Right renal cortex interstitium (tissue), 3 donors: ENCODE measurements around the gene THAP9. TPM values are rescaled to one million over a fixed set of nuclear protein-coding genes. Genes with fewer than 3 reads are reported as not detected.
"Not testable (repeated sequence)": the region's sequence is repeated elsewhere in the genome, so short reads cannot be mapped to it uniquely, and the experiment has no call there.

Experiments
- DNase-seq, 3 donors: peaks; one replicate each; pipeline ENCODE4 v3.0.0-alpha.2; 2013; ENCODE audit warnings: low read depth in 3 of 3, low spot score in 2 of 3
- polyA plus RNA-seq, 3 donors: library from polyadenylated mRNA; unstranded; fragments of 120-200 nt; gene quantifications; one replicate each; pipeline ENCODE4 v1.2.1, GENCODE V29; 2013; ENCODE audit not compliant: insufficient read length in 3 of 3

Gene THAP9
- polyA plus RNA-seq, 3 donors, result 9.9 to 12.6 (median 11.2) TPM

GRCh38 chr4:82893942-82894341, 6.6 kb upstream of the THAP9 start:
- no peak for DNase-seq

- DNase-seq, result no peak
These were observed 3.8 kb upstream of the THAP9 start for GRCh38 chr4:82896755-82897154.

- no peak for DNase-seq
These were observed 2.0 kb upstream of the THAP9 start for GRCh38 chr4:82898322-82899243.

GRCh38 chr4:82899374-82900065, 1.0 kb upstream of the THAP9 start:
- no peak for DNase-seq

- DNase-seq, result no peak
These were observed 497 bp upstream of the THAP9 start for GRCh38 chr4:82900066-82900410.

- no peak for DNase-seq
These were observed 716 bp downstream of the THAP9 start for GRCh38 chr4:82901183-82901718.

- no peak for DNase-seq
These were observed 3.2 kb downstream of the THAP9 start for GRCh38 chr4:82903737-82904136.

GRCh38 chr4:82905205-82905604, 4.7 kb downstream of the THAP9 start:
- no peak for DNase-seq

- no peak for DNase-seq
These were observed 5.9 kb downstream of the THAP9 start for GRCh38 chr4:82906469-82906868.

GRCh38 chr4:82909326-82909725, 8.8 kb downstream of the THAP9 start:
- DNase-seq, result no peak

GRCh38 chr4:82913305-82913704, 12.8 kb downstream of the THAP9 start:
- no peak for DNase-seq

- not testable (repeated sequence) for DNase-seq
These were observed 13.4 kb downstream of the THAP9 start for GRCh38 chr4:82913968-82914367.

- no peak for DNase-seq
These were observed 17.6 kb downstream of the THAP9 start for GRCh38 chr4:82918091-82918490.

GRCh38 chr4:82919386-82919785, 18.9 kb downstream of the THAP9 start:
- DNase-seq, result no peak

GRCh38 chr4:82921795-82922194, 21.3 kb downstream of the THAP9 start:
- DNase-seq, result no peak

- DNase-seq, result no peak
These were observed 30.6 kb downstream of the THAP9 start for GRCh38 chr4:82930848-82931755.

GRCh38 chr4:82934441-82934840, 33.9 kb downstream of the THAP9 start:
- DNase-seq, result no peak

- DNase-seq, result no peak
These were observed 38.9 kb downstream of the THAP9 start for GRCh38 chr4:82939414-82939813.

- no peak for DNase-seq
These were observed 47.0 kb downstream of the THAP9 start for GRCh38 chr4:82947498-82947897.

- no peak for DNase-seq
These were observed 48.2 kb downstream of the THAP9 start for GRCh38 chr4:82948647-82949204.
